ENCODE results near the gene MZT2A.
"Not testable (repeated sequence)": the region's sequence is repeated elsewhere in the genome, so short reads cannot be mapped to it uniquely, and the experiment has no call there.

The MZT2A gene

GRCh38 chr2:131482506-131483155 lies 9.6 kb downstream of the MZT2A start:
- not testable (repeated sequence) for H3K4me3 ChIP-seq; H3K9ac ChIP-seq; H3K9me3 ChIP-seq (replicated peaks in 1 of 11); H3K27me3 ChIP-seq; H3K4me2 ChIP-seq; H3K27ac ChIP-seq
- Histone ChIP-seq H3K36me3 (peaks cover 25 to 61% (median 41%) of the 10 kb centered on the region in 11 experiments), H4K20me1 (peaks cover 12 to 46% (median 33%) of the 10 kb centered on the region in 11 experiments; a peak in 18 of 22 replicates), H3K4me1 (peaks cover 0 to 18% (median 14%) of the 10 kb centered on the region in 10 experiments; a peak in 16 of 20 replicates)

- not testable (repeated sequence) for H3K27me3 ChIP-seq, H3K4me2 ChIP-seq, H3K4me3 ChIP-seq, H3K9ac ChIP-seq, H3K4me1 ChIP-seq, H3K27ac ChIP-seq
- peaks cover 0 to 17% (median 8%) of the 10 kb centered on the region in 11 experiments; a peak in 10 of 22 replicates for H3K9me3 ChIP-seq (replicated peaks in 1 of 11)
- peaks cover 0 to 25% (median 15%) of the 10 kb centered on the region in 11 experiments; a peak in 13 of 22 replicates for H4K20me1 ChIP-seq
- H3K36me3 ChIP-seq, result peaks cover 32 to 69% (median 48%) of the 10 kb centered on the region in 11 experiments
Observed at GRCh38 chr2:131480351-131480750, 11.8 kb downstream of the MZT2A start.

GRCh38 chr2:131478850-131479461 lies 13.2 kb downstream of the MZT2A start:
- H3K9me3 ChIP-seq (replicated peaks in 1 of 11), result peaks cover 0 to 17% (median 8%) of the 10 kb centered on the region in 11 experiments; a peak in 10 of 22 replicates
- not testable (repeated sequence) for H3K27ac ChIP-seq, H3K4me1 ChIP-seq, H3K4me2 ChIP-seq, H3K9ac ChIP-seq, H3K27me3 ChIP-seq, H3K4me3 ChIP-seq
- H3K36me3 ChIP-seq, result peaks cover 23 to 55% (median 38%) of the 10 kb centered on the region in 11 experiments
- H4K20me1 ChIP-seq, result peaks cover 0 to 13% (median 5%) of the 10 kb centered on the region in 11 experiments; a peak in 10 of 22 replicates

GRCh38 chr2:131478074-131478849 lies 13.9 kb downstream of the MZT2A start:
- H3K9ac ChIP-seq, H3K4me3 ChIP-seq, H3K27ac ChIP-seq, H3K4me1 ChIP-seq, H3K27me3 ChIP-seq, H4K20me1 ChIP-seq, H3K4me2 ChIP-seq: not testable (repeated sequence)
- Histone ChIP-seq H3K9me3 (replicated peaks in 1 of 11) (peaks cover 0 to 17% (median 8%) of the 10 kb centered on the region in 11 experiments; a peak in 10 of 22 replicates), H3K36me3 (peaks cover 16 to 48% (median 31%) of the 10 kb centered on the region in 11 experiments)

- not testable (repeated sequence) for H4K20me1 ChIP-seq, H3K27ac ChIP-seq, H3K9ac ChIP-seq, H3K4me1 ChIP-seq, H3K4me2 ChIP-seq, H3K27me3 ChIP-seq, H3K4me3 ChIP-seq
- Histone ChIP-seq H3K36me3 (peaks cover 8 to 38% (median 21%) of the 10 kb centered on the region in 11 experiments; a peak in 19 of 22 replicates), H3K9me3 (replicated peaks in 1 of 11) (peaks cover 0 to 17% (median 8%) of the 10 kb centered on the region in 11 experiments; a peak in 10 of 22 replicates)
Observed at GRCh38 chr2:131477227-131477626, 15.0 kb downstream of the MZT2A start.

GRCh38 chr2:131476363-131476762 lies 15.8 kb downstream of the MZT2A start:
- H3K27ac ChIP-seq, H3K4me3 ChIP-seq, H3K4me2 ChIP-seq, H3K4me1 ChIP-seq, H4K20me1 ChIP-seq, H3K27me3 ChIP-seq, H3K9ac ChIP-seq: not testable (repeated sequence)
- peaks cover 0 to 17% (median 8%) of the 10 kb centered on the region in 11 experiments; a peak in 10 of 22 replicates for H3K9me3 ChIP-seq (replicated peaks in 1 of 11)
- H3K36me3 ChIP-seq, result peaks cover 8 to 44% (median 21%) of the 10 kb centered on the region in 11 experiments; a peak in 19 of 22 replicates

GRCh38 chr2:131475831-131476230 lies 16.4 kb downstream of the MZT2A start, which contains the start of gene TUBA3D:
TUBA3D (plus strand) TSS chr2:131476119; CDS start chr2:131476200, 81 bp downstream.
- Histone ChIP-seq H3K4me1 (no peaks in the 10 kb centered on the region), H3K27me3 (no peaks in the 10 kb centered on the region), H3K9me3 (replicated peaks in 1 of 11) (peaks cover 0 to 17% (median 8%) of the 10 kb centered on the region in 11 experiments; a peak in 10 of 22 replicates), H3K36me3 (peaks cover 7 to 42% (median 17%) of the 10 kb centered on the region in 11 experiments; a peak in 19 of 22 replicates), H3K27ac (no peak within 1 kb of the TSS), H3K4me3 (no peak within 1 kb of the TSS), H3K9ac (no peak within 1 kb of the TSS), H3K4me2 (no peak within 1 kb of the TSS), H4K20me1 (no peaks in the 10 kb centered on the region)
- no peak for TF ChIP-seq Cebpa-rat (IDR thresholded peaks at IDR 0.05)

GRCh38 chr2:131473266-131473665 lies 18.9 kb downstream of the MZT2A start:
- not testable (repeated sequence) for H3K9ac ChIP-seq, H3K4me2 ChIP-seq, H3K27me3 ChIP-seq, H4K20me1 ChIP-seq, H3K27ac ChIP-seq, H3K4me1 ChIP-seq, H3K4me3 ChIP-seq
- Histone ChIP-seq H3K36me3 (peaks cover 3 to 24% (median 11%) of the 10 kb centered on the region in 11 experiments; a peak in 18 of 22 replicates), H3K9me3 (replicated peaks in 1 of 11) (peaks cover 0 to 17% (median 8%) of the 10 kb centered on the region in 11 experiments; a peak in 10 of 22 replicates)

- H3K27ac ChIP-seq; H3K4me1 ChIP-seq; H4K20me1 ChIP-seq; H3K4me2 ChIP-seq; H3K27me3 ChIP-seq; H3K4me3 ChIP-seq; H3K9ac ChIP-seq; H3K9me3 ChIP-seq (replicated peaks in 1 of 11): not testable (repeated sequence)
- H3K36me3 ChIP-seq, result peaks cover 3 to 16% (median 11%) of the 10 kb centered on the region in 11 experiments; a peak in 18 of 22 replicates
Observed at GRCh38 chr2:131471624-131472023, 20.6 kb downstream of the MZT2A start.

- H3K4me2 ChIP-seq; H4K20me1 ChIP-seq; H3K9me3 ChIP-seq (replicated peaks in 1 of 11); H3K9ac ChIP-seq; H3K4me1 ChIP-seq; H3K4me3 ChIP-seq; H3K27ac ChIP-seq; H3K36me3 ChIP-seq; H3K27me3 ChIP-seq: not testable (repeated sequence)
Observed at GRCh38 chr2:131470944-131471343, 21.3 kb downstream of the MZT2A start.

GRCh38 chr2:131467722-131468121 lies 24.5 kb downstream of the MZT2A start:
- H3K9ac ChIP-seq; H3K4me3 ChIP-seq; H4K20me1 ChIP-seq; H3K27ac ChIP-seq; H3K4me2 ChIP-seq; H3K9me3 ChIP-seq (replicated peaks in 1 of 11); H3K27me3 ChIP-seq; H3K4me1 ChIP-seq: not testable (repeated sequence)
- H3K36me3 ChIP-seq, result peaks cover 0 to 13% (median 0%) of the 10 kb centered on the region in 11 experiments; a peak in 9 of 22 replicates

GRCh38 chr2:131454914-131455313 lies 37.3 kb downstream of the MZT2A start:
- not testable (repeated sequence) for H4K20me1 ChIP-seq; H3K4me3 ChIP-seq; H3K36me3 ChIP-seq; H3K9ac ChIP-seq; H3K4me2 ChIP-seq; H3K9me3 ChIP-seq (replicated peaks in 1 of 11); H3K27ac ChIP-seq; H3K4me1 ChIP-seq; H3K27me3 ChIP-seq

All from BLaER1 treated with 17β-estradiol and CSF1 and Interleukin-3, amounts not matched to agents 10 nM and 100 nM (cell line).